ENCODE results near the gene SHANK1.

DNA sequence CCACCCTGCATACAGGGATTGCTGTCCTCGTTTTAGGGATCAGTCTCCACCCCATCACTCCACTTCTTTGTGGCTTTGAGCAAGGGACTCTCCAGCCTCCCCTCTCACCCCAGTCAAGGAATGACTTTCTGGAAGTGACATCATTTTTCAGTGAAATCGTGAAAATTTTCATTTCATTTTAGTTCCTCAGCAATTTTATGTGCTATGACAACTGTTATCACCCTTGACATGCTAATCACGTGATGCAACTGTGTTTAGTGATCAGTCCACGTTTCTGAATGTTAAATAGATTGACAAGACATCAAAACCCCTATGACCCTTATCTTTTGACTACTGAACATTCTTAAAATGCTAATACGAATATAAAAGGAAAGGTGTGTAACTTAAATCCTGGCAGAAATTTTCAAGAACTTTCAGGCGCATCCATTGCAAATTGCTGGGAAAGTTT lies 62.4 kb downstream of the SHANK1 start:
- TF ChIP-seq, protein P1, sequence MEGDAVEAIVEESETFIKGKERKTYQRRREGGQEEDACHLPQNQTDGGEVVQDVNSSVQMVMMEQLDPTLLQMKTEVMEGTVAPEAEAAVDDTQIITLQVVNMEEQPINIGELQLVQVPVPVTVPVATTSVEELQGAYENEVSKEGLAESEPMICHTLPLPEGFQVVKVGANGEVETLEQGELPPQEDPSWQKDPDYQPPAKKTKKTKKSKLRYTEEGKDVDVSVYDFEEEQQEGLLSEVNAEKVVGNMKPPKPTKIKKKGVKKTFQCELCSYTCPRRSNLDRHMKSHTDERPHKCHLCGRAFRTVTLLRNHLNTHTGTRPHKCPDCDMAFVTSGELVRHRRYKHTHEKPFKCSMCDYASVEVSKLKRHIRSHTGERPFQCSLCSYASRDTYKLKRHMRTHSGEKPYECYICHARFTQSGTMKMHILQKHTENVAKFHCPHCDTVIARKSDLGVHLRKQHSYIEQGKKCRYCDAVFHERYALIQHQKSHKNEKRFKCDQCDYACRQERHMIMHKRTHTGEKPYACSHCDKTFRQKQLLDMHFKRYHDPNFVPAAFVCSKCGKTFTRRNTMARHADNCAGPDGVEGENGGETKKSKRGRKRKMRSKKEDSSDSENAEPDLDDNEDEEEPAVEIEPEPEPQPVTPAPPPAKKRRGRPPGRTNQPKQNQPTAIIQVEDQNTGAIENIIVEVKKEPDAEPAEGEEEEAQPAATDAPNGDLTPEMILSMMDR (IDR thresholded peaks at IDR 0.05) = no peak
- TF ChIP-seq POLR2A (IDR thresholded peaks at IDR 0.05) = no peak

Data from heart left ventricle (tissue), 13 donors.